ENCODE measurements around the gene RAI1.
A peak's percentile ranks its signal among the peaks of the same experiment; 100 is the strongest.

Gene RAI1

GRCh38 chr17:17691468-17692263, 10.4 kb downstream of the RAI1 start:
- H3K36me3 ChIP-seq, result no peaks in the 10 kb centered on the region
- peak overlapping the region; percentile 94 to 95 for H3K27ac ChIP-seq
- TF ChIP-seq, protein P1, sequence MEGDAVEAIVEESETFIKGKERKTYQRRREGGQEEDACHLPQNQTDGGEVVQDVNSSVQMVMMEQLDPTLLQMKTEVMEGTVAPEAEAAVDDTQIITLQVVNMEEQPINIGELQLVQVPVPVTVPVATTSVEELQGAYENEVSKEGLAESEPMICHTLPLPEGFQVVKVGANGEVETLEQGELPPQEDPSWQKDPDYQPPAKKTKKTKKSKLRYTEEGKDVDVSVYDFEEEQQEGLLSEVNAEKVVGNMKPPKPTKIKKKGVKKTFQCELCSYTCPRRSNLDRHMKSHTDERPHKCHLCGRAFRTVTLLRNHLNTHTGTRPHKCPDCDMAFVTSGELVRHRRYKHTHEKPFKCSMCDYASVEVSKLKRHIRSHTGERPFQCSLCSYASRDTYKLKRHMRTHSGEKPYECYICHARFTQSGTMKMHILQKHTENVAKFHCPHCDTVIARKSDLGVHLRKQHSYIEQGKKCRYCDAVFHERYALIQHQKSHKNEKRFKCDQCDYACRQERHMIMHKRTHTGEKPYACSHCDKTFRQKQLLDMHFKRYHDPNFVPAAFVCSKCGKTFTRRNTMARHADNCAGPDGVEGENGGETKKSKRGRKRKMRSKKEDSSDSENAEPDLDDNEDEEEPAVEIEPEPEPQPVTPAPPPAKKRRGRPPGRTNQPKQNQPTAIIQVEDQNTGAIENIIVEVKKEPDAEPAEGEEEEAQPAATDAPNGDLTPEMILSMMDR (IDR thresholded peaks at IDR 0.05), result no peak
- no peaks in the 10 kb centered on the region for H3K9me3 ChIP-seq
- no peak overlapping the region for H3K4me3 ChIP-seq
- peaks cover 3 to 72% (median 47%) of the 10 kb centered on the region in 4 donors for H3K4me1 ChIP-seq
- no peak for DNase-seq
- H3K27me3 ChIP-seq, result no peaks in the 10 kb centered on the region
- intact Hi-C loops (cut with DNase I; ENCODE audit: low total_unique reads), result loop anchor here (5.0 kb wide), 1 partner anchor 1204 kb away; no protein-coding TSS in a partner anchor

GRCh38 chr17:17692353-17693252, 11.3 kb downstream of the RAI1 start:
- no peak for DNase-seq
- intact Hi-C loops (cut with DNase I; ENCODE audit: low total_unique reads), result loop anchor here (5.0 kb wide), 1 partner anchor 1205 kb away; no protein-coding TSS in a partner anchor
- Histone ChIP-seq H3K9me3 (no peaks in the 10 kb centered on the region), H3K27ac (peak overlapping the region; percentile 94 to 95), H3K27me3 (no peaks in the 10 kb centered on the region), H3K4me3 (no peak overlapping the region), H3K4me1 (peaks cover 3 to 74% (median 54%) of the 10 kb centered on the region in 4 donors), H3K36me3 (no peaks in the 10 kb centered on the region)
- TF ChIP-seq, protein P1 (IDR thresholded peaks at IDR 0.05), result no peak

- Histone ChIP-seq H3K27ac (peak overlapping the region; percentile 94 to 95), H3K36me3 (no peaks in the 10 kb centered on the region), H3K4me3 (peak overlapping the region; percentile 66 to 71), H3K9me3 (no peaks in the 10 kb centered on the region), H3K4me1 (peaks cover 3 to 83% (median 59%) of the 10 kb centered on the region in 4 donors), H3K27me3 (no peaks in the 10 kb centered on the region)
- peak; percentile 54 to 86 for DNase-seq
- TF ChIP-seq, protein P1 (IDR thresholded peaks at IDR 0.05), result no peak
- intact Hi-C loops (cut with DNase I; ENCODE audit: low total_unique reads), result loop anchor here (5.0 kb wide), 1 partner anchor 1206 kb away; no protein-coding TSS in a partner anchor
Observed at GRCh38 chr17:17693253-17694168, 12.3 kb downstream of the RAI1 start.

GRCh38 chr17:17694169-17695081, 13.2 kb downstream of the RAI1 start:
- intact Hi-C loops (cut with DNase I; ENCODE audit: low total_unique reads), result loop anchor here (5.0 kb wide), 1 partner anchor 1207 kb away; no protein-coding TSS in a partner anchor
- H3K9me3 ChIP-seq, result no peaks in the 10 kb centered on the region
- peak overlapping the region; percentile 94 to 95 for H3K27ac ChIP-seq
- no peaks in the 10 kb centered on the region for H3K36me3 ChIP-seq
- DNase-seq, result peak; percentile 77 to 88
- H3K4me3 ChIP-seq, result peak overlapping the region; percentile 66 to 71
- peaks cover 3 to 92% (median 66%) of the 10 kb centered on the region in 4 donors for H3K4me1 ChIP-seq
- TF ChIP-seq, protein P1 (IDR thresholded peaks at IDR 0.05), result no peak
- no peaks in the 10 kb centered on the region for H3K27me3 ChIP-seq

Measured in tibial artery (tissue), 4 donors.